ENCODE data around the gene DDX25. TPM values are rescaled to one million over a fixed set of nuclear protein-coding genes. Genes with fewer than 3 reads are reported as not detected.
A peak's percentile ranks its signal among the peaks of the same experiment; 100 is the strongest.

DDX25 gene
- total and polyA plus RNA-seq, 2 of the 13 experiments (the other 11 are each of a cell fraction or from before 2014, with no cell fraction given), result 0.17 to 0.29 TPM

GRCh38 chr11:125944350-125945010 is 40.2 kb downstream of the DDX25 start:
- DNase-seq (ENCODE audit: low spot score) (no peak), FAIRE-seq (no peak), ATAC-seq (no peak)
- Histone ChIP-seq H3K36me3 (replicated peaks in 1 of 2; ENCODE audit: control insufficient read depth in 1 of 2, insufficient read depth in 2 of 2, low read length in 2 of 2) (no peaks in the 10 kb centered on the region), H3K9ac (ENCODE audit: insufficient read depth, low read depth, low read length) (no peak overlapping the region), H2AFZ (ENCODE audit: low read length) (no peak overlapping the region), H3K27ac (ENCODE audit: extremely low read length, insufficient read depth, low read length) (no peak overlapping the region), H3K4me2 (ENCODE audit: low read depth, low read length) (peak overlapping the region; percentile 56; the same call in 1 of the 2 replicates), H3K79me2 (ENCODE audit: insufficient read depth, low read length) (no peaks in the 10 kb centered on the region), H3K4me3 (replicated peaks in 1 of 3; ENCODE audit: insufficient read depth in 1 of 3, low read depth in 2 of 3, low read length in 3 of 3) (no peak overlapping the region), H4K20me1 (ENCODE audit: insufficient read depth, low read length) (no peaks in the 10 kb centered on the region), H3K9me3 (ENCODE audit: low read length) (no peaks in the 10 kb centered on the region), H3K4me1 (ENCODE audit: insufficient read depth, low read length) (peaks cover 61% of the 10 kb centered on the region), H3K27me3 (ENCODE audit: control insufficient read depth in 1 of 2, insufficient read depth in 2 of 2, low read length in 2 of 2) (peaks cover 0 to 3% of the 10 kb centered on the region in 2 experiments; a peak in 1 of 5 replicates)
- in situ Hi-C loops (cut with HindIII; ENCODE audit: extremely low pct_ligation_motif_present, low pct_unique_long_range_greater_than_20kb) (loop anchor here (5.0 kb wide), 1 partner anchor 118 kb away; the partner anchor contains the start of gene CDON), intact Hi-C loops (cut with micrococcal nuclease; ENCODE audit: unreplicated experiment) (no loop called here)
- POLR2A ChIA-PET, result interaction anchor here (1.4 kb wide), 1 partner anchor 242 kb away, joined by 4 read pairs; no protein-coding TSS in a partner anchor
- 58% methylated on average over 12 of the region's 13 CpGs for WGBS (ENCODE audit: low lambda C conversion rate)
- CTCF ChIA-PET (ENCODE audit: low intra/inter-chr PET ratio, low total read pairs), result no interaction called here
- BruUV-seq (replicated peaks), result no TSS peak
- no peak for TF ChIP-seq ZNF615 (CRISPR knock-in tag; IDR thresholded peaks at IDR 0.05; ENCODE audit: borderline replicate concordance)
- TF ChIP-seq, protein P1, sequence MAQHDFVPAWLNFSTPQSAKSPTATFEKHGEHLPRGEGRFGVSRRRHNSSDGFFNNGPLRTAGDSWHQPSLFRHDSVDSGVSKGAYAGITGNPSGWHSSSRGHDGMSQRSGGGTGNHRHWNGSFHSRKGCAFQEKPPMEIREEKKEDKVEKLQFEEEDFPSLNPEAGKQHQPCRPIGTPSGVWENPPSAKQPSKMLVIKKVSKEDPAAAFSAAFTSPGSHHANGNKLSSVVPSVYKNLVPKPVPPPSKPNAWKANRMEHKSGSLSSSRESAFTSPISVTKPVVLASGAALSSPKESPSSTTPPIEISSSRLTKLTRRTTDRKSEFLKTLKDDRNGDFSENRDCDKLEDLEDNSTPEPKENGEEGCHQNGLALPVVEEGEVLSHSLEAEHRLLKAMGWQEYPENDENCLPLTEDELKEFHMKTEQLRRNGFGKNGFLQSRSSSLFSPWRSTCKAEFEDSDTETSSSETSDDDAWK (CRISPR knock-in tag; IDR thresholded peaks at IDR 0.05), result no peak
- TF ChIP-seq ZNF839 (CRISPR knock-in tag; IDR thresholded peaks at IDR 0.05; ENCODE audit: borderline replicate concordance), result no peak
- no peak for TF ChIP-seq RFX3 (CRISPR knock-in tag; IDR thresholded peaks at IDR 0.05)
- no peak for TF ChIP-seq PRMT3 (CRISPR knock-in tag; IDR thresholded peaks at IDR 0.05; ENCODE audit: borderline replicate concordance, low read depth)
- no peak for TF ChIP-seq XRCC5 (optimal IDR thresholded peaks at IDR 0.05; ENCODE audit: low read length)
- TF ChIP-seq, protein P2, sequence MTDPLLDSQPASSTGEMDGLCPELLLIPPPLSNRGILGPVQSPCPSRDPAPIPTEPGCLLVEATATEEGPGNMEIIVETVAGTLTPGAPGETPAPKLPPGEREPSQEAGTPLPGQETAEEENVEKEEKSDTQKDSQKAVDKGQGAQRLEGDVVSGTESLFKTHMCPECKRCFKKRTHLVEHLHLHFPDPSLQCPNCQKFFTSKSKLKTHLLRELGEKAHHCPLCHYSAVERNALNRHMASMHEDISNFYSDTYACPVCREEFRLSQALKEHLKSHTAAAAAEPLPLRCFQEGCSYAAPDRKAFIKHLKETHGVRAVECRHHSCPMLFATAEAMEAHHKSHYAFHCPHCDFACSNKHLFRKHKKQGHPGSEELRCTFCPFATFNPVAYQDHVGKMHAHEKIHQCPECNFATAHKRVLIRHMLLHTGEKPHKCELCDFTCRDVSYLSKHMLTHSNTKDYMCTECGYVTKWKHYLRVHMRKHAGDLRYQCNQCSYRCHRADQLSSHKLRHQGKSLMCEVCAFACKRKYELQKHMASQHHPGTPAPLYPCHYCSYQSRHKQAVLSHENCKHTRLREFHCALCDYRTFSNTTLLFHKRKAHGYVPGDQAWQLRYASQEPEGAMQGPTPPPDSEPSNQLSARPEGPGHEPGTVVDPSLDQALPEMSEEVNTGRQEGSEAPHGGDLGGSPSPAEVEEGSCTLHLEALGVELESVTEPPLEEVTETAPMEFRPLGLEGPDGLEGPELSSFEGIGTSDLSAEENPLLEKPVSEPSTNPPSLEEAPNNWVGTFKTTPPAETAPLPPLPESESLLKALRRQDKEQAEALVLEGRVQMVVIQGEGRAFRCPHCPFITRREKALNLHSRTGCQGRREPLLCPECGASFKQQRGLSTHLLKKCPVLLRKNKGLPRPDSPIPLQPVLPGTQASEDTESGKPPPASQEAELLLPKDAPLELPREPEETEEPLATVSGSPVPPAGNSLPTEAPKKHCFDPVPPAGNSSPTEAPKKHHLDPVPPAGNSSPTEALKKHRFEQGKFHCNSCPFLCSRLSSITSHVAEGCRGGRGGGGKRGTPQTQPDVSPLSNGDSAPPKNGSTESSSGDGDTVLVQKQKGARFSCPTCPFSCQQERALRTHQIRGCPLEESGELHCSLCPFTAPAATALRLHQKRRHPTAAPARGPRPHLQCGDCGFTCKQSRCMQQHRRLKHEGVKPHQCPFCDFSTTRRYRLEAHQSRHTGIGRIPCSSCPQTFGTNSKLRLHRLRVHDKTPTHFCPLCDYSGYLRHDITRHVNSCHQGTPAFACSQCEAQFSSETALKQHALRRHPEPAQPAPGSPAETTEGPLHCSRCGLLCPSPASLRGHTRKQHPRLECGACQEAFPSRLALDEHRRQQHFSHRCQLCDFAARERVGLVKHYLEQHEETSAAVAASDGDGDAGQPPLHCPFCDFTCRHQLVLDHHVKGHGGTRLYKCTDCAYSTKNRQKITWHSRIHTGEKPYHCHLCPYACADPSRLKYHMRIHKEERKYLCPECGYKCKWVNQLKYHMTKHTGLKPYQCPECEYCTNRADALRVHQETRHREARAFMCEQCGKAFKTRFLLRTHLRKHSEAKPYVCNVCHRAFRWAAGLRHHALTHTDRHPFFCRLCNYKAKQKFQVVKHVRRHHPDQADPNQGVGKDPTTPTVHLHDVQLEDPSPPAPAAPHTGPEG (CRISPR knock-in tag; IDR thresholded peaks at IDR 0.05), result no peak
- no peak for TF ChIP-seq ZNF570 (CRISPR knock-in tag; IDR thresholded peaks at IDR 0.05; ENCODE audit: borderline replicate concordance)
- TF ChIP-seq TAF15 (IDR thresholded peaks at IDR 0.05; ENCODE audit: low read depth, low read length, poor library complexity, severe bottlenecking), result no peak
- TF ChIP-seq ATM (IDR thresholded peaks at IDR 0.05; ENCODE audit: borderline replicate concordance), result no peak
- TF ChIP-seq NONO (IDR thresholded peaks at IDR 0.05), result no peak
- no peak for TF ChIP-seq NONO (CRISPR knock-in tag; conservative IDR thresholded peaks at IDR 0.05)
- no peak for TF ChIP-seq ZNF775 (CRISPR knock-in tag; IDR thresholded peaks at IDR 0.05; ENCODE audit: borderline replicate concordance)
- no peak for TF ChIP-seq ZSCAN29 (CRISPR knock-in tag; conservative IDR thresholded peaks at IDR 0.05)
- no peak for TF ChIP-seq CEBPB (IDR thresholded peaks at IDR 0.05; ENCODE audit: borderline replicate concordance, low read depth, low read length)
- no peak for TF ChIP-seq RNF2 (conservative IDR thresholded peaks at IDR 0.05; ENCODE audit: low read depth)
- TF ChIP-seq MLLT10 (CRISPR knock-in tag; IDR thresholded peaks at IDR 0.05), result no peak
